ENCODE data around the gene CCNG2.

The CCNG2 gene

GRCh38 chr4:77193511-77194102, 36.6 kb downstream of the CCNG2 start:
- DNase-seq (ENCODE audit: low read depth), result no peak
- no peak for TF ChIP-seq CTCF (conservative IDR thresholded peaks at IDR 0.05; ENCODE audit: low read length)
- no peak overlapping the region for H3K4me3 ChIP-seq (ENCODE audit: low read length)

GRCh38 chr4:77194366-77194765, 37.4 kb downstream of the CCNG2 start:
- no peak for DNase-seq (ENCODE audit: low read depth)
- H3K4me3 ChIP-seq (ENCODE audit: low read length), result no peak overlapping the region
- no peak for TF ChIP-seq CTCF (conservative IDR thresholded peaks at IDR 0.05; ENCODE audit: low read length)

- TF ChIP-seq CTCF (conservative IDR thresholded peaks at IDR 0.05; ENCODE audit: low read length), result no peak
- H3K4me3 ChIP-seq (ENCODE audit: low read length), result no peak overlapping the region
- DNase-seq (ENCODE audit: low read depth), result no peak
These were observed 38.0 kb downstream of the CCNG2 start for GRCh38 chr4:77194989-77195388.

GRCh38 chr4:77196866-77197265, 39.9 kb downstream of the CCNG2 start:
- no peak for DNase-seq (ENCODE audit: low read depth)
- TF ChIP-seq CTCF (conservative IDR thresholded peaks at IDR 0.05; ENCODE audit: low read length), result no peak
- no peak overlapping the region for H3K4me3 ChIP-seq (ENCODE audit: low read length)

GRCh38 chr4:77197361-77197760, 40.4 kb downstream of the CCNG2 start:
- DNase-seq (ENCODE audit: low read depth), result no peak
- H3K4me3 ChIP-seq (ENCODE audit: low read length), result no peak overlapping the region
- no peak for TF ChIP-seq CTCF (conservative IDR thresholded peaks at IDR 0.05; ENCODE audit: low read length)

- H3K4me3 ChIP-seq (ENCODE audit: low read length), result no peak overlapping the region
- TF ChIP-seq CTCF (conservative IDR thresholded peaks at IDR 0.05; ENCODE audit: low read length), result no peak
- no peak for DNase-seq (ENCODE audit: low read depth)
These were observed 40.8 kb downstream of the CCNG2 start for GRCh38 chr4:77197831-77198230.

- no peak overlapping the region for H3K4me3 ChIP-seq (ENCODE audit: low read length)
- no peak for TF ChIP-seq CTCF (conservative IDR thresholded peaks at IDR 0.05; ENCODE audit: low read length)
- DNase-seq (ENCODE audit: low read depth), result no peak
These were observed 42.3 kb downstream of the CCNG2 start for GRCh38 chr4:77199276-77199675.
